Endothelial cell (in vitro differentiated cells): Measurements from ENCODE around the gene SH3YL1. TPM values are rescaled to one million over a fixed set of nuclear protein-coding genes. Genes with fewer than 3 reads are reported as not detected.

Experiments used
- DNase-seq: peaks from one replicate; pipeline ENCODE4 v3.0.0; 2021; ENCODE audit warnings: low spot score
- H3K27ac Mint-ChIP-seq: one replicate; pipeline ENCODE4 v1.8.0; 2021; ENCODE audit warnings: mixed read lengths, inconsistent platforms; ENCODE audit not compliant: unreplicated experiment
- H3K27me3 Mint-ChIP-seq: one replicate; pipeline ENCODE4 v1.8.0; 2021; ENCODE audit warnings: mild to moderate bottlenecking, moderate library complexity, mixed read lengths, inconsistent platforms; ENCODE audit not compliant: unreplicated experiment
- H3K36me3 Mint-ChIP-seq: one replicate; pipeline ENCODE4 v1.8.0; 2021; ENCODE audit warnings: mild to moderate bottlenecking, low read depth, mixed read lengths, inconsistent platforms; ENCODE audit not compliant: unreplicated experiment
- H3K4me1 Mint-ChIP-seq: one replicate; pipeline ENCODE4 v1.8.0; 2021; ENCODE audit warnings: mild to moderate bottlenecking, mixed read lengths, inconsistent platforms; ENCODE audit not compliant: unreplicated experiment
- H3K4me3 Mint-ChIP-seq: one replicate; pipeline ENCODE4 v1.8.0; 2021; ENCODE audit warnings: mild to moderate bottlenecking, mixed read lengths, inconsistent platforms; ENCODE audit not compliant: unreplicated experiment
- H3K9me3 Mint-ChIP-seq: one replicate; pipeline ENCODE4 v1.8.0; 2021; ENCODE audit warnings: mixed read lengths, inconsistent platforms; ENCODE audit not compliant: unreplicated experiment
- CTCF ChIP-seq: fragments of 200-600 bp; sonication (generic); IDR thresholded peaks from one replicate; pipeline ENCODE4 v1.5.0; 2021; ENCODE audit warnings: antibody characterized with exemption; ENCODE audit not compliant: unreplicated experiment
- total RNA-seq: library from RNA; stranded (reverse); fragmentation: NEBNext Ultra II Directional; extraction: Animal tissue kit (Norgen Biotek cat#: 25700); gene quantifications from one replicate; pipeline ENCODE4 v1.2.1, GENCODE V29; 2021; ENCODE audit not compliant: unreplicated experiment

Gene SH3YL1
- total RNA-seq, 1 donor from 2014 or later = 35.8 TPM

GRCh38 chr2:305366-305765, 41.5 kb upstream of the SH3YL1 start:
- H3K36me3 Mint-ChIP-seq = no peaks in the 10 kb centered on the region
- H3K27ac Mint-ChIP-seq = no peak overlapping the region
- no peak for TF ChIP-seq CTCF
- no peak overlapping the region for H3K4me3 Mint-ChIP-seq
- DNase-seq = no peak
- no peaks in the 10 kb centered on the region for H3K9me3 Mint-ChIP-seq
- peaks cover 6% of the 10 kb centered on the region for H3K27me3 Mint-ChIP-seq
- H3K4me1 Mint-ChIP-seq = no peaks in the 10 kb centered on the region

- no peak for DNase-seq
- Mint-ChIP-seq H3K4me1 (no peaks in the 10 kb centered on the region), H3K27ac (no peak overlapping the region), H3K27me3 (no peaks in the 10 kb centered on the region), H3K36me3 (no peaks in the 10 kb centered on the region), H3K9me3 (no peaks in the 10 kb centered on the region), H3K4me3 (no peak overlapping the region)
- no peak for TF ChIP-seq CTCF
Measured at GRCh38 chr2:296354-296753, 32.5 kb upstream of the SH3YL1 start.

GRCh38 chr2:295090-295489, 31.3 kb upstream of the SH3YL1 start:
- H3K9me3 Mint-ChIP-seq = no peaks in the 10 kb centered on the region
- H3K4me1 Mint-ChIP-seq = no peaks in the 10 kb centered on the region
- no peak overlapping the region for H3K4me3 Mint-ChIP-seq
- no peak overlapping the region for H3K27ac Mint-ChIP-seq
- no peak for TF ChIP-seq CTCF
- no peaks in the 10 kb centered on the region for H3K27me3 Mint-ChIP-seq
- DNase-seq = no peak
- no peaks in the 10 kb centered on the region for H3K36me3 Mint-ChIP-seq

- peak overlapping the region; percentile 61 for H3K27ac Mint-ChIP-seq
- H3K4me3 Mint-ChIP-seq = peak overlapping the region; percentile 87
- H3K4me1 Mint-ChIP-seq = no peaks in the 10 kb centered on the region
- DNase-seq = peak; percentile 81
- no peak for TF ChIP-seq CTCF
- no peaks in the 10 kb centered on the region for H3K9me3 Mint-ChIP-seq
- no peaks in the 10 kb centered on the region for H3K36me3 Mint-ChIP-seq
- no peaks in the 10 kb centered on the region for H3K27me3 Mint-ChIP-seq
Measured at GRCh38 chr2:290090-290722, 26.4 kb upstream of the SH3YL1 start.

DNA sequence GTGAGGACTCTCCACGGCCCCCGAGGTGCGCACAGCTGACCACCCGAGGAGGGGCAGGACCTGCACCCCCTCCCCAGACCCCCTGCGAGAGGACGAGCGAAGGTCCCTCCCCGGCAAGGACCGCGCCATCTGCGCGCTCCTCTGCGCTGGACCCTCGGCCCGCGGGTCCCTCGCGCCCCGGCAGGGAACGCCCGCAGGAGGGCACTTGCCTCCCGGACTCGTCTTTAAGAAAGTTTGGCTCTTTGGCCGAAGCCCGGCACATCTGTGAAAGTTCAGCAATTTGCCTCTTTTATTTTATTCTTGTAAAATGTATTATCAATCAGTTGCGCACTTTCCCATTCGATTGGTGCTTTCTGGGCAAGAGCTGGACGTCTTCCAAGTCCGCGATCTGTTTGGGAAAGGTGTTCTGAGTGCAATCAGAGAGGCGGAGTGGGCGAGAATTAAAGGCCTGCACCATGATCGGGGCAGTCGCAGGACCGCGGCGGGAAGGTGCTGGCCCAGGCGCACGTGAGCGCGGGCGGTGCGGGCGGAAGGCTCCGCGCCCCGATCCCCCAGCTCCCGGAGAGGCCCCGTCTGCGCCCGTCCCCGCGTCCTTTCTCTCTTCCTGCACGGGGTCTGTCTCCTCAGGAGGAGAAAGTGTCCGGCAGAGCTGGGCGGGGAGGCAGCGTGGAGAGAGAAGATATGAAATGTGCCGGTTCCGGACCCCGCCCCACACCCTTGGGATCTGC, 25.7 kb upstream of the SH3YL1 start:
- Mint-ChIP-seq H3K27ac (peak overlapping the region; percentile 61), H3K4me1 (no peaks in the 10 kb centered on the region), H3K36me3 (no peaks in the 10 kb centered on the region), H3K4me3 (peak overlapping the region; percentile 87), H3K9me3 (no peaks in the 10 kb centered on the region), H3K27me3 (peaks cover 2% of the 10 kb centered on the region)
- no peak for TF ChIP-seq CTCF
- DNase-seq = peak; percentile 27
